K562 (cell line): Measurements from ENCODE around the gene EXOSC6. TPM values are rescaled to one million over a fixed set of nuclear protein-coding genes. Genes with fewer than 3 reads are reported as not detected.

ENCODE experiments used
- CBFB ChIP-seq: sonication (generic); formaldehyde crosslinking; IDR thresholded peaks from 2 replicates; pipeline ENCODE4 v1.4.0; 2020; ENCODE audit warnings: mild to moderate bottlenecking, missing genetic modification reagents
- E2F3 ChIP-seq: fragments of 250-450 bp; sonication (Bioruptor Pico); IDR thresholded peaks from 2 replicates; pipeline ENCODE4 v1.4.0; 2020; ENCODE audit warnings: mild to moderate bottlenecking
- EHMT2 ChIP-seq: fragments of 450-650 bp; IDR thresholded peaks from 2 replicates; pipeline ENCODE4 v1.6.1; 2018; ENCODE audit warnings: antibody characterized with exemption
- EZH2 ChIP-seq: IDR thresholded peaks from 2 replicates; pipeline ENCODE4 v1.6.1; 2012; ENCODE audit warnings: low read depth, mild to moderate bottlenecking, inconsistent platforms, low read length, borderline replicate concordance
- HNRNPK ChIP-seq: fragments of 200-400 bp; formaldehyde crosslinking; IDR thresholded peaks from one replicate; pipeline ENCODE4 v1.6.1; 2018; ENCODE audit warnings: mild to moderate bottlenecking, low read depth, low read length; ENCODE audit not compliant: poor library complexity, severe bottlenecking
- KLF10 ChIP-seq: fragments of 250-450 bp; sonication (Bioruptor Pico); IDR thresholded peaks from 2 replicates; pipeline ENCODE4 v1.6.1; 2021; ENCODE audit warnings: matching md5 sums
- KLF6 ChIP-seq: fragments of 250-450 bp; sonication (Bioruptor Pico); IDR thresholded peaks from 2 replicates; pipeline ENCODE4 v1.4.0; 2020; ENCODE audit warnings: mild to moderate bottlenecking, moderate library complexity, borderline replicate concordance
- MCM3 ChIP-seq: fragments of 450-650 bp; IDR thresholded peaks from 2 replicates; pipeline ENCODE4 v1.6.1; 2016
- NCOA2 ChIP-seq, 2 experiments: fragments of 450-650 bp; IDR thresholded peaks; 2 replicates each; pipeline ENCODE4 v1.6.1; 2018; ENCODE audit warnings: mild to moderate bottlenecking in 2 of 2, moderate library complexity in 1 of 2; ENCODE audit not compliant: partially characterized antibody in 2 of 2
- SMARCA5 ChIP-seq: fragments of 450-650 bp; IDR thresholded peaks from 2 replicates; pipeline ENCODE4 v1.6.1; 2016
- TCF7 ChIP-seq: sonication (generic); IDR thresholded peaks from 2 replicates; pipeline ENCODE4 v1.6.1; 2016; ENCODE audit warnings: antibody characterized with exemption, borderline replicate concordance
- THRAP3 ChIP-seq: fragments of 450-650 bp; IDR thresholded peaks from 2 replicates; pipeline ENCODE4 v1.6.1; 2016; ENCODE audit warnings: mild to moderate bottlenecking, inconsistent platforms, borderline replicate concordance
- ZFP36 ChIP-seq: fragments of 150-350 bp; IDR thresholded peaks from 2 replicates; pipeline ENCODE4 v1.6.1; 2018; ENCODE audit warnings: low read length, low read depth; ENCODE audit not compliant: partially characterized antibody
- polyA plus RNA-seq, 8 experiments: library from polyadenylated mRNA; depleted of rRNA in 4 of 8; stranded (reverse) in 5 of 8; unstranded in 3 of 8; fragments of >200 nt; fragmentation: Nextera tagmentation in 2 of 8; fragmentation: Illumina TruSeq in 1 of 8; extraction: Ambion mirVana in 2 of 8; extraction: Trizol in 1 of 8; gene quantifications; 2 replicates each; pipeline versions ENCODE4 v1.2.1 to v1.2.3, GENCODE V29; 2011 to 2014; ENCODE audit warnings: inconsistent platforms in 1 of 8, missing spikeins in 1 of 8
- total RNA-seq, 7 experiments: library from RNA; depleted of rRNA in 6 of 7; stranded (reverse); fragments of >200 nt in 6 of 7; fragmentation: Illumina TruSeq in 2 of 7; extraction: Trizol in 2 of 7; gene quantifications; 2 replicates each; pipeline versions ENCODE4 v1.2.1 to v1.2.3, GENCODE V29; 2011 to 2021; ENCODE audit warnings: low replicate concordance in 1 of 7
- TF ChIP-seq, protein P1 (sequence below), 2 experiments: fragments of 450-650 bp; IDR thresholded peaks; 2 replicates each; pipeline ENCODE4 v1.6.1; 2016
- TF ChIP-seq, protein P2 (sequence below): IDR thresholded peaks from 2 replicates; pipeline ENCODE4 v1.6.1; 2012; ENCODE audit warnings: low read depth, low read length, improper control_type of control experiment, borderline replicate concordance
- TF ChIP-seq, protein P3 (sequence below): fragments of 250-450 bp; sonication (Bioruptor Pico); IDR thresholded peaks from 2 replicates; pipeline ENCODE4 v1.4.0; 2020
- TF ChIP-seq, protein P4 (sequence below): fragments of 450-650 bp; formaldehyde crosslinking; conservative IDR thresholded peaks from 2 replicates; pipeline ENCODE4 v1.4.0; 2022; ENCODE audit warnings: mild to moderate bottlenecking, missing genetic modification characterization

The EXOSC6 gene
- total and polyA plus RNA-seq, 9 of the 15 experiments (the other 6 are each of a cell fraction or from before 2014, with no cell fraction given), result 9.2 to 29.0 (median 15.6) TPM

DNA sequence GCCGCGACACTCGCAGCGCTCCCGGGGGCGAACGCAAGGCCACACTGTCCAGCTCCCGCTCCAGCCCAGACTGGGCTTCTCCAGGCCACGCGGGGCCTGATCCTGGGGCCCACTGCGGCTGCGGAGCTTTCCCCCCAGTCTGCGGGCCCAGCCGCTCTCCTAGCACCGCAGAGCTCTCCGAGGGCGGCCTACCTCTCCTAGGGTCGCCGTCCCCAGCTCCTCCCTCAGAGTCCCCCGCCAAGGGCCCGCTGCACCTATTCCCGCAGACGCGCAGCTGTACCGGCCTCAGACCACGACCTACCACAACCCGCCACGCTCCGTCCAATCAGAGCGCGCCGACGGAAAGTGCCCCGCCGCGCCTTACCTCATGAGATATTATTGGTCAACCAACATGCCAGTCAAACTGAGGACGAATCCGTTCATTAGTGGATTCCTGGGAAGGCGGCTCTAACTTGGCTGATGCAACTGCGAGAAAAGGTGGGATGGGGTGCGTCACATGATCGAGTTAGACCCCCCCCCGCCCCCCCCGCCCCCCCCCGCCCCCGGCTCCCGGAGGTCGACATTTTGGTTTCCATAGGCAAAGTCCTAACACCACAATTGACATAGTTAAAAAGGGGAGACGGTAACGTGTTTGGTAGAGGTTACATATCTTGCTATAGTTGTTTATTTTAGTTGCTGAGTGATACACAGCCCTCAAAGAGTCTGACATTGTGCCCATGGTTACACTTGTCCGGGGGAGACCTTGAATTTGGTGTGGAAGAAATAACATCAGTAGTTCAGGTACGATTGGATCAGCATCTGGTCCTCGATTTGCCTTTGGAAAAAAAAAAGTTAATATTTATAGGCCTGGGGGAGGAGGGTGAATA is 37.7 kb upstream of the EXOSC6 start, which contains the start of gene AARS1 (continued):
- TF ChIP-seq NCOA2 (IDR thresholded peaks at IDR 0.05; ENCODE audit: partially characterized antibody in 2 of 2) (no peak), MCM3 (no peak), KLF10 (CRISPR knock-in tag) (no peak), SMARCA5 (no peak), THRAP3 (no peak), ZFP36 (no peak), TCF7 (no peak), EZH2 (no peak), HNRNPK (no peak), CBFB (CRISPR knock-in tag) (no peak), KLF6 (CRISPR knock-in tag) (no peak), E2F3 (CRISPR knock-in tag) (peak; percentile 64; the same call in 1 of the 2 replicates), EHMT2 (no peak)
- TF ChIP-seq, protein P1, sequence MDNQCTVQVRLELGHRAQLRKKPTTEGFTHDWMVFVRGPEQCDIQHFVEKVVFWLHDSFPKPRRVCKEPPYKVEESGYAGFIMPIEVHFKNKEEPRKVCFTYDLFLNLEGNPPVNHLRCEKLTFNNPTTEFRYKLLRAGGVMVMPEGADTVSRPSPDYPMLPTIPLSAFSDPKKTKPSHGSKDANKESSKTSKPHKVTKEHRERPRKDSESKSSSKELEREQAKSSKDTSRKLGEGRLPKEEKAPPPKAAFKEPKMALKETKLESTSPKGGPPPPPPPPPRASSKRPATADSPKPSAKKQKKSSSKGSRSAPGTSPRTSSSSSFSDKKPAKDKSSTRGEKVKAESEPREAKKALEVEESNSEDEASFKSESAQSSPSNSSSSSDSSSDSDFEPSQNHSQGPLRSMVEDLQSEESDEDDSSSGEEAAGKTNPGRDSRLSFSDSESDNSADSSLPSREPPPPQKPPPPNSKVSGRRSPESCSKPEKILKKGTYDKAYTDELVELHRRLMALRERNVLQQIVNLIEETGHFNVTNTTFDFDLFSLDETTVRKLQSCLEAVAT (IDR thresholded peaks at IDR 0.05), result peak; percentile 98
- TF ChIP-seq, protein P2, sequence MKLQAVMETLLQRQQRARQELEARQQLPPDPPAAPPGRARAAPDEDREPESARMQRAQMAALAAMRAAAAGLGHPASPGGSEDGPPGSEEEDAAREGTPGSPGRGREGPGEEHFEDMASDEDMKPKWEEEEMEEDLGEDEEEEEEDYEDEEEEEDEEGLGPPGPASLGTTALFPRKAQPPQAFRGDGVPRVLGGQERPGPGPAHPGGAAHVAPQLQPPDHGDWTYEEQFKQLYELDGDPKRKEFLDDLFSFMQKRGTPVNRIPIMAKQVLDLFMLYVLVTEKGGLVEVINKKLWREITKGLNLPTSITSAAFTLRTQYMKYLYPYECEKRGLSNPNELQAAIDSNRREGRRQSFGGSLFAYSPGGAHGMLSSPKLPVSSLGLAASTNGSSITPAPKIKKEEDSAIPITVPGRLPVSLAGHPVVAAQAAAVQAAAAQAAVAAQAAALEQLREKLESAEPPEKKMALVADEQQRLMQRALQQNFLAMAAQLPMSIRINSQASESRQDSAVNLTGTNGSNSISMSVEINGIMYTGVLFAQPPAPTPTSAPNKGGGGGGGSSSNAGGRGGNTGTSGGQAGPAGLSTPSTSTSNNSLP, result no peak
- TF ChIP-seq, protein P3, sequence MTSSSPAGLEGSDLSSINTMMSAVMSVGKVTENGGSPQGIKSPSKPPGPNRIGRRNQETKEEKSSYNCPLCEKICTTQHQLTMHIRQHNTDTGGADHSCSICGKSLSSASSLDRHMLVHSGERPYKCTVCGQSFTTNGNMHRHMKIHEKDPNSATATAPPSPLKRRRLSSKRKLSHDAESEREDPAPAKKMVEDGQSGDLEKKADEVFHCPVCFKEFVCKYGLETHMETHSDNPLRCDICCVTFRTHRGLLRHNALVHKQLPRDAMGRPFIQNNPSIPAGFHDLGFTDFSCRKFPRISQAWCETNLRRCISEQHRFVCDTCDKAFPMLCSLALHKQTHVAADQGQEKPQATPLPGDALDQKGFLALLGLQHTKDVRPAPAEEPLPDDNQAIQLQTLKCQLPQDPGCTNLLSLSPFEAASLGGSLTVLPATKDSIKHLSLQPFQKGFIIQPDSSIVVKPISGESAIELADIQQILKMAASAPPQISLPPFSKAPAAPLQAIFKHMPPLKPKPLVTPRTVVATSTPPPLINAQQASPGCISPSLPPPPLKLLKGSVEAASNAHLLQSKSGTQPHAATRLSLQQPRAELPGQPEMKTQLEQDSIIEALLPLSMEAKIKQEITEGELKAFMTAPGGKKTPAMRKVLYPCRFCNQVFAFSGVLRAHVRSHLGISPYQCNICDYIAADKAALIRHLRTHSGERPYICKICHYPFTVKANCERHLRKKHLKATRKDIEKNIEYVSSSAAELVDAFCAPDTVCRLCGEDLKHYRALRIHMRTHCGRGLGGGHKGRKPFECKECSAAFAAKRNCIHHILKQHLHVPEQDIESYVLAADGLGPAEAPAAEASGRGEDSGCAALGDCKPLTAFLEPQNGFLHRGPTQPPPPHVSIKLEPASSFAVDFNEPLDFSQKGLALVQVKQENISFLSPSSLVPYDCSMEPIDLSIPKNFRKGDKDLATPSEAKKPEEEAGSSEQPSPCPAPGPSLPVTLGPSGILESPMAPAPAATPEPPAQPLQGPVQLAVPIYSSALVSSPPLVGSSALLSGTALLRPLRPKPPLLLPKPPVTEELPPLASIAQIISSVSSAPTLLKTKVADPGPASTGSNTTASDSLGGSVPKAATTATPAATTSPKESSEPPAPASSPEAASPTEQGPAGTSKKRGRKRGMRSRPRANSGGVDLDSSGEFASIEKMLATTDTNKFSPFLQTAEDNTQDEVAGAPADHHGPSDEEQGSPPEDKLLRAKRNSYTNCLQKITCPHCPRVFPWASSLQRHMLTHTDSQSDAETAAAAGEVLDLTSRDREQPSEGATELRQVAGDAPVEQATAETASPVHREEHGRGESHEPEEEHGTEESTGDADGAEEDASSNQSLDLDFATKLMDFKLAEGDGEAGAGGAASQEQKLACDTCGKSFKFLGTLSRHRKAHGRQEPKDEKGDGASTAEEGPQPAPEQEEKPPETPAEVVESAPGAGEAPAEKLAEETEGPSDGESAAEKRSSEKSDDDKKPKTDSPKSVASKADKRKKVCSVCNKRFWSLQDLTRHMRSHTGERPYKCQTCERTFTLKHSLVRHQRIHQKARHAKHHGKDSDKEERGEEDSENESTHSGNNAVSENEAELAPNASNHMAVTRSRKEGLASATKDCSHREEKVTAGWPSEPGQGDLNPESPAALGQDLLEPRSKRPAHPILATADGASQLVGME (CRISPR knock-in tag), result 0 out of 2 replicates have a peak, but pooled peaks have one; percentile 69
- TF ChIP-seq, protein P4, sequence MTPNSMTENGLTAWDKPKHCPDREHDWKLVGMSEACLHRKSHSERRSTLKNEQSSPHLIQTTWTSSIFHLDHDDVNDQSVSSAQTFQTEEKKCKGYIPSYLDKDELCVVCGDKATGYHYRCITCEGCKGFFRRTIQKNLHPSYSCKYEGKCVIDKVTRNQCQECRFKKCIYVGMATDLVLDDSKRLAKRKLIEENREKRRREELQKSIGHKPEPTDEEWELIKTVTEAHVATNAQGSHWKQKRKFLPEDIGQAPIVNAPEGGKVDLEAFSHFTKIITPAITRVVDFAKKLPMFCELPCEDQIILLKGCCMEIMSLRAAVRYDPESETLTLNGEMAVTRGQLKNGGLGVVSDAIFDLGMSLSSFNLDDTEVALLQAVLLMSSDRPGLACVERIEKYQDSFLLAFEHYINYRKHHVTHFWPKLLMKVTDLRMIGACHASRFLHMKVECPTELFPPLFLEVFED, result peak; percentile 95
